COLO829 (cell line): Measurements from ENCODE around the gene MYOF.
"Not testable (repeated sequence)": the region's sequence is repeated elsewhere in the genome, so short reads cannot be mapped to it uniquely, and the experiment has no call there.

Experiments
- DNase-seq: peaks from one replicate; pipeline ENCODE4 v3.0.0; 2012; ENCODE audit warnings: low spot score

The MYOF gene

DNA sequence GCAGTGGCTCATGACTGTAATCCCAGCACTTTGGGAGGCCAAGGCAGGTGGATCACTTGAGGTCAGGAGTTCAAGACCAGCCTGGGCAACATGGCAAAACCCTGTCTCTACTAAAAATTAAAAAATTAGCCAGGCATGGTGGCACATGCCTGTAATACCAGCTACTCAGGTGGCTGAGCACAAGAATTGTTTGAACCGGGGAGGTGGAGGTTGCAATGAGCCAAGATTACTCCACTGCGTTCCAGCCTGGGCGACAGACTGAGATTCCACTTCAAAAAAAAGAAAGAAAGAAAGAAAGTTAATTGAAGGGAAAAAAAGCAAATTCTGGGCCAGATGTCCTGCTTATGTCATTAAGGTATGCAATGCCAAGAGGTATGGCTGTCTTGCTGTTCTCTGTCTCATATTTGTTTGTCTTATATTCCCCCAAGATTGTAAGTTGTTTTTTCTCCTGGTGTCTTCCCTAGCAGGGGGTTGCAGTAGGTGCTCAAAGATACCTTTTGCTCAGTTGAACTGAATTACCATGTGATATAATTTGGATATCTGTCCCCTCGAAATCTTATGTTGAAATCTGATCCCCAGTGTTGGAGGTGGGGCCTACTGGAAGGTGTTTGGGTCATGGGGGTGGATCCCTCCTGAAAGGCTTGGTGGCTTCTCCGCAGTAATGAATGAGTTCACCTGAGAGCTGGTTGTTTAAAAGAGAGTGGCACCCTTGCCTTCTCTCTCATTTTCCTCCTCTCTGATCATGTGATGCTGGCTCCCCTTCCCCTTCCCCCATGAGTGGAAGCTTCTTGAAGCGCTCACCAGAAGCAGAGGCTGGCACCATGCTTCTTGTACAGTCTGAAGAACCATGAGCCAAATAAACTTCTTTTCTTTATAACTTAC, 60.9 kb downstream of the MYOF start:
- DNase-seq: no peak

DNA sequence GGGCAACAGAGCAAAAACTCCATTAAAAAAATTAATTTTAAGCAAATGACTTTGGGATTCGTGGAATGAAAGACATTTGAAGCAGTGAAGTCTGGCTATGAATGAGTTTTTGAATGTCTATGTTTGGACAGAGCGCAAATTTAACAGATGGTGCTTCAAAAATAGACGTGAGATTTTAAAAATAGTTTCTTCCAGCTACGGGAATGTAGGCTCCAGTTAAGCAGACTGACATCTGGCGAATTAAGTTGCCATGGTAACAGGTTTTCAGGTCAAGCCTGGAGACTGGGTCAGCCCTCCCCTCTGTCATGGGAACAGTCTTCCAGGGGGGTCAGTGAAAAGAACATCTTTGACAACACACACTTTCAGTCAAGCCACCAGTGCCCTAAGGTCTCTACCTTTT, 62.0 kb downstream of the MYOF start:
- DNase-seq: no peak

DNA sequence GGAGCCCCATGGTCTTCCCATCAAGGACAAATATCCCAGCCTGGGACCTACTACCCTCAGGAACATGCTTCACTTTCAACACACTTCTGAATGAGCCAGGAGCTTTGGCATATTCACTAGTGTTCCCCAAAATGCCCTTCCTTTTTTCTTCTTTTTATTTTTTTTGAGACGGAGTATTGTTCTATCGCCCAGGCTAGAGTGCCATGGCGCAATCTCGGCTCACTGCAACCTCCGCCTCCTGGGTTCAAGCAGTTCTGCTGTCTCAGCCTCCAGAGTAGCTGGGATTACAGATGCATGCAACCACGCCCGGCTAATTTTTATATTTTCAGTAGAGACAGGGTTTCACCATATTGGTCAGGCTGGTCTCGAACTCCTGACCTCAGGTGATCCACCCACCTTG, 63.1 kb downstream of the MYOF start:
- DNase-seq: not testable (repeated sequence)

DNA sequence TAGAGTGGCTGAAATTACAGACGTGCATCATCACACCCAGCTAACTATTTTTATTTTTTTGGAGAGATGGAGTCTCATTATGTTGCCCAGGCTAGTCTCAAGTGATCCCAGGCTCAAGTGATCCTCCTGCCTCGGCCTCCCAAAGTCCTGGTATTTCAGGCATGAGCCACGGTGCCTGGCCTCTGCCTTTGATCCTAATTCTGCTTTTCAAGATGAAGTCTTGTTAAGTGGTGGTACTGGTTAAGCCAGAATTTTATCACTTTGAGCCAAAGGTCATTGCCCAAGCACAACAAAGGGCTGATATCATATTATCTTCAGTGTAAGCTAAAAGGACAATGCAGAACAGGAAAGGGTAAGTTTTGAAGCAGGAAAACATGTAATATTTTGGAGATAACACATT, 64.2 kb downstream of the MYOF start:
- DNase-seq: no peak

DNA sequence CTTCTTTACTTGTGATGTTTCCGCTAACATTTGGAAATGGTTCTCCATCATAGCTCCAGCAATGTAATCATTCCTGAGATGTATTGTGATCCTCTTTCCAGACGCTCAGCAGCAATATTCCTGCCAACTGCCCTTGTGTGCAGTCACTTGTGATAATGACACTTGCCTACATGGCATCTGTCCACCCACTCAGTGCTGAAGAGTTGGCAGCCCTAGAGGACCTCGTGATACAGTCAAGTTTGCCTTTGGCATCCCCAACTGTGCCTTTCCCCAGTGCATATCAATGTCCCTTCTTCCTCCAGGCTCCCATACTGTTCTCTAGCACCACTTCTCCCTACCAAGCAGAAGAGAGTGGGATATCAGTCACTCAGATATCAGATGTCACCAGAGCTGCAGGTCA, 64.9 kb downstream of the MYOF start:
- no peak for DNase-seq

DNA sequence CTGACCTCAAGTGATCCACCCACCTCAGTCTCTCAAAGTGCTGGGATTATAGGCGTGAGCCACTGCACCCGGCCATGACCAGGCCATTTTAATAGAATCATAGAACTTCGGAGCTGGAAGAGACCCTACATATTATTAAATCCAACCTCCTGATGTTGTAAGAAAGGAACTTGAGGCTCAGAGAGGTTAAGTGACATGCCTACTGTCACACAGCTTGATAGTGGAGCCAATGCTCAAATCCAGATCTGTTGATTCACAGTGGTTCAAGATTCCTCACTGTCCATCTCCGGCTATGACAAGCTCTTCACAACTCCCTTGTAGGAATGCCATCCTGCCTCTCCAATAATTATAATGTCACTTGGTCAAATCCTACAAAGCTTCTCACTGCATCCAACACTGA, 65.3 kb downstream of the MYOF start:
- no peak for DNase-seq

DNA sequence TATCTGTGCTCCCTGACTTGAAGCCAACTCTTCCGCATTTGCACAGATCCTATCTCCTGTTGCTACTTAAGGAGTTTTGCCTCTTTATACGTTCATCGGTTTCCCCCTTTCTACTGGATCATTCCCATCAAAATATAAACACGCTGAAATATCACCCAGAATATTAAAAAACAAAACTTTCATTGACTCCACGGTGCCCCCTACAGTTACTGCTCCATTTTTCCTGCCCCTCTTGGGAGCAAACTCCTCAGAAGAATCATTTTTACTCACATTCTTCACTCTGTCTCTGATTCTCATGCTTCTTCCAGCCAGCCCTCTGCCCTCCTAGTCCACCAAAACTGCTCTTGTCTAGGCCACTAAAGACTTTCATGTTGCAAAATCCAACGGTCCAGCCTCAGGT, 66.4 kb downstream of the MYOF start:
- no peak for DNase-seq

DNA sequence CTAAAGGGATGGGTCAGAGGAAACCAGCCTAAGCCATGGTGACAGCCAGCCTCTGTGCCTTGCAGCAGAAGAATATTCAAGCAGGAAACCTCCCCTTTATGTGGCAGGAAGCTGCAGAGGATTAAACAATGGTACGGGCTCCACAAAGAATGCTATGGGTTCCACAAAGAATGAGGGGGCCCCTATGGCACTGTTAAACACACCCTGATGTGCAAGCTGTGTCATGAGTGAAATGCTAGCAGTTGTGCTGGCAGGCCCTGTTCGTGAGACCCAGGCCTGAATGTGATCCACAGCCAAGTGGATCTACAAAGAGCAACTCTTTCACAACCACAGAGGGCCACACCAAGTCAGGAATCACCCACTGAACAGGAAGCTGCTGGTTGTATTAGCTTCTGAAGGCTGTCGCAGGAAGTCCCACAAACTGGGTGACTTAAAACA, 68.9 kb downstream of the MYOF start:
- DNase-seq: no peak

DNA sequence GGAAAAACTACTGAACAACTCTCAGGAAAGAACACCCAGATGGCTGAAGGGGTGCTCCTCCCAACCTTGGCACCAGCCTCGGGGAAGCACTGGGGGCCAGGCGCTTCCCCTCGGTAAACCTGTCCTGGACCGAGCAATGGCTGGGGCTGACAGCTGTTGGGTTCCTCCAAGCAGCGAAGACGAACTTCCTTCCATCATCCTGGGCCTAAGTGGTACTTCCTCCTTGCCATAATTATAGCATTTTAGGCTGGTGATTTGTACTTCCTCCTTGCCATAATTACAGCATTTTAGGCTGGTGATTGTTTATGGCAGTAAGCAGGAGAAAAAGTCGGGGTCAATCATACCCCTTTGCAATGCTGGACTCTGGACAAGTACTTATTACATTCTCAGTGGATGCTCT, 69.3 kb downstream of the MYOF start:
- no peak for DNase-seq

DNA sequence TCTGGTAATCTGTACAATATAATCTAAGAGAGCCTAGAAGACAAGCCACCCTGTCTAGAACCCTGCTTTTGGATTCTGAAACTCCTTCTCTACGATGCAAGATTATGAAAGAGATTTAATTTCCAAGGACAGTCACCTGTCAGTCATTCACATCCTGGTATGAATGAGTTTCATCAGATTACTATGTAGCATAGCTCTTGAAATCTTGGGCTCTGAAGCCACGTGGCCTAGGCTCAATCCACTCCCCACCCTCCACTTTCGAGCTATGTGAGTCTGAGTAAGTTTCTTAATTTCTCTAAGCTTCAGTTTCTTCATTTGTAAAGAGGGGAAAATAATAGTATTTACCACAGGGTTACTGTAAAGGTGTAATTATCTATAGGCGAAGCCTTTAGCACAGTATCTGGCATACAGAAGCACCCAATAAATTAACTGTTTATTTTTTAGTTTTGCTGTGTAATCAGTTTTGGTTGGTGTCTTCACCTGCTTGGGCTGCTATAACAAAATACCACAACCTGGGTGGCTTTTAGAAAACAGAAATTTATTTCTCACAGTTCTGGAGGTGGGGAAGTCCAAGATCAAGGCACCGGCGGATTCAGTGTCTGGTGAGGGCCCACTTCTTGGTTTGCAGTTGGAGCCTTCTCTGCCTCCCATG, 71.3 kb downstream of the MYOF start:
- no peak for DNase-seq

DNA sequence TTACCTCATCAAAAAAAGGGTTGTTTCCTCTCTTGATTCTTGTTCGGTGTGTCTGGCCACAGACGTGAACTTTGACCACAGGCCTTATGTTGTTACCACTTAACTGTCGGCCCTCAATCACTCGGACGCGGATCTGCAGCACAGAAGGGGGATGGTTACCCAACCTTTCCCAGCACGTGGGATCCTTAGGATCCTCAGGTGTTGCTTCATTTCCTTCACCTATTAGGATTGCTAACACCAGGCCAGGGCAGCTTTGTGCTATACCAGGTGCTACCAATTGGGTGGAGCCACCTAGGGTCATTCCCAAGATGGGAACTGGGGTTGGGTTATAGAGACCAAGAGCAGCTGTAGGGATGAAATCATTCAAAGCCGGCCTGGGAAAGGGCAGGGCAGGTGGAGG, 73.4 kb downstream of the MYOF start:
- DNase-seq: no peak

DNA sequence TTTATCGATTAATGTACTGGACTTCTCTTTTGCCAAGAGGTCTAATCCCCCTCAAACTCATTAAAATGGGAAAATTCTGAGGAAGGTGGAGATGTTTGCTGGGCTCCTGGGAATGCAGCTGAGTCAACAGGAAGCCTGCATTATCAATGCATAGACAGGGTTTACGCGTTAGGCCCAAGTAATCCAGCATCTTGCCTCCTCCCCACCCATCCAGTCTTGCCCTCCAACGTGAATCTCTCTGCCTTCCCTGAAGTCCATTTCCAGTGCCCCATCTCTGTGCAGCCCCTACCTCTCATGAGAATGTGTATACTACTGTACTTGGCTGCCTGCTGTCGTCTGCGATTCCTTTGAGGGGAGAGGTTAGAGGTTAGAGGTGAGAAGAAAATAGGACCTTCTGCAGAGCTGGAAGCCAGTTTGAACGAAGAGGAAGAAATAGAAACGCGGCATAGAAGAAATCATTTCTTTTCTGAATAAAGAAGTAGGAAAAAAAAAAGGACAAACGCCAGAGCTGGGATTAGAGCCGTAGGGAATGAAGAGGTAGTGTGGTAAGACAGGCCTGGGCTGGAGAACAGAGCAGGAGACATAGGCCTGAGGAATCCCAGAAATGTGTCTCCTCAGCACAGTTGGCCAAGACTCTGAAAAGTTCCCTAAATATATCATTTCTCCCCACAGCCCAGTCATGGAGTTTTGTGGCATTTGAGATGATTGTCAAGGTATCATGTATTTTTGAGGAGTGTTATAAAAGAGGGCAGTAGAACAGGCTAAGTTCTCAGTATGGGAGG, 75.6 kb downstream of the MYOF start:
- DNase-seq: no peak

DNA sequence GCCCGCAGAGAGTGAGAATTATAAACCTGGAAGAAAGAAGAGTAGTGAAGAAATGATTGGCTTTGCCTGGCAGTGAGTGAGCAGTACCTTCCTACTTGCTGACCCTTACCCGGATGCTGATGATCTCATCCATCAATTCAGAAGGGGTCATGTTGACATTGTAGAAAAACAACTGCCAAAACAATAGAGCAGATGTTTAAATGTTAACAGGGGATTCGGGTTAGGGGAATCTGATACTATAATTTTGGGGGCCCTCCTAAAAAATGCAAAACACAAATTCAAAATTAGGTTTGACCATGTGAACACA, 78.1 kb downstream of the MYOF start:
- no peak for DNase-seq

DNA sequence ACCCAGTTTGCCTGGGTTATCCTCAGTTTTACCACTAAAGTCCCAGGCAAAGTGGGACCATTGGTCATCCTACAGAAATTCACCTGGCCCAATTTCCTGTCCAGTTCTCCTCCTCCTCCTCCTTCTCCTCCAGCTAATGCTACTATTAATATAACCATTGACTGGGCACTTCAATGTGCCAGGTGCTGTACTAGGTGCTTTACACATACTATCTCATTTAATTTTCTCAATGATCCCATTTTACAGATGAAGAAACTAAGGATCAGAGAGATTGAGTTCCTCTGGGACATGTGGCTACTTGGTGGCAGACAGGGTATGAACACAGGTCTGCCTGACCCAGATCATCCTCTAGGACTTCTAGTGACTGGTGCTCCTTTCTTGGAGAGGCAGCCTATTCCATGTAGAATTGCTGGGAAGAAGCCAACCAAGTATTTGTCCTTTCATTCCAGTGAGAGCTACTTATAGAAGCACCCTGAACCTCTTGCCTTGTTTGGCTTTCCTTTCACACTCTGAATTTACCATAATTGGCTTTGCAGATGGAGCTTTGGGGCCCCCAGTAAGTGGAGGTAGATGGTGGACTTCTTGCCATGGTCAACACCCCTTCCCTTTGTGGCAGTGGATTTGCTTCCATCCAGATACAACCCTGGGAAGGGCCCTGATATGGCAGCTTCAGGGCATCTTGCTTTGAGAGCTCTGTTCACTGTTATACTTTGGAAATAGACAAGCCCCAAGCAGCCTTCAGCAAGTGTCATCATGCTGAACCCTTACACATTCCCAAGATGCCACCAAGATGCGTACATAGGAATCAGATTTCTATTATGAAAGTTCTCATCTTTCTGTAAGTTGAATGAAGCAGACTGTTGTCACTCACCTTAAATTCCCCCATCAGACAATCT, 78.7 kb downstream of the MYOF start:
- DNase-seq: no peak

DNA sequence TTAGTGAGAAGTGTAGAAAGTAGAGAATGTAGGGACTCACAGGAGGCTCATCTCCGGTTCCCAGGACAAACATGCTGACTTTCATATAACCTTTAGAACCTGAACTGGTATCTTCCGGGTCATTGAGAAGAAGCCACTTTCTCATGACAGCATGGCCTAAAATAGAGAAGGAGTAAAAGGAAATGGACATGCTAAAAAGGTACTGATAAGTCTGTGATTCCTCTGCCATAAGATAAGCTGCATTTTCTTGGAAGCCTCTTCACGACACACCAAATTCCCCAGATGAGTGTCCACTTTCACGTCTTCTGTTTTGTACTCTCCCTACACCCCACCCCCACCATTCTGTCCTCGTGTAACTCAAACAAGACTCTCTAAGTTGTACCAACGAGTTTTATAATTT, 79.9 kb downstream of the MYOF start:
- no peak for DNase-seq

DNA sequence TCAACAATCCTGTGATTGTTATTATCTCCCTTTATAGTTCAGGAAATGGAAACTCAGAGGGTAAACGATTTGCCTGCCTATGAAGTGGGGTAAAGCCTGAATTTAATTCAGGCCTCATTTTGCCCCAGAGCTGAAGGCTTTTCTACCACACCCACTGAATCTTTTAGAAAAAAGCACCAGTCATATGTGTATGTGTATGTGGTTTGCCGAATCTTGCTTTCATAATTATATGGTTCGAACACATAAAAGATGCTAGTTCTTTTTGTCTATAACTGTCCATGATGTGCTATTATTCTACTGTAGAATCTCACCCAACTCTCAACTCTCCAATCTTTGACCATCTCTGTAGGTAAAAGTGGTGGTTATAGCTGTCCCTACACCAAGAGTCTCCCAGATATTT, 83.6 kb downstream of the MYOF start:
- DNase-seq: no peak

DNA sequence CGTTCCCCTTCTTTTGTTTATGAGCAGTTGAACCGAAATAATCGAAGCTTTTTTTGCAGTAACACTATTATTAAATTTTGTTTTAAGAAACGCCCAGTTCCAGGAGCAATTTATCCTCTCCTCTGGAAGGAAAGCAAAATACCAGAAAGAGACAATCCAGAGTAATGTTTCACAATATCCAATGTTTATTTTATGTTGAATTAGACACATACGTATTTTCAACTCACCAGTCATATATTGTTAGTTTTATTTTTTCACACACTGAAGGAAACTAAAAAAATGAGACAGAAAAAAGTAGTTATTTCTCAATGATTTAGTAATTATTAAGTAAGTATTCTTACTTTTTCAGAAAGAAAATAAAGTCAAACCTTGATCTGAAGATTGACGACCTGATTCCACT, 85.1 kb downstream of the MYOF start:
- no peak for DNase-seq

DNA sequence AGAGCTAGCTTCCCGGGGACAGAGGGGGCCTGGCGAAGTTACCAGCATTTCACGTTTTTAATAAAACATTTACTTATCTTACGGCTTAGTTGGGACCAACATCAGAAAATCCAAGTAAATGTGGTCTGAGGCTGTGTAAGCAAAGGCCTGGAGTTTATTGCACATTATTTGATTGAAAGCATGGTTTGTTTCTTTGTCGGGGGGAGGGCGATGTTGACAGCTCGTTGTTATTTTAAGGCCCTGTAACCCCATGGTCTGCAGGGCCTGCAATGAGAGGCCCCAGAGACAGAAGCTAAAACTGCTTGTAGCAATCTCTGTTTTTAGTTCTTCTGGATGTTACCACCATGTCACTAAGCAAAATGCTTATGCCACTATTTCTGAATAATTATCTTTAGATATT, 88.9 kb downstream of the MYOF start:
- DNase-seq: no peak

DNA sequence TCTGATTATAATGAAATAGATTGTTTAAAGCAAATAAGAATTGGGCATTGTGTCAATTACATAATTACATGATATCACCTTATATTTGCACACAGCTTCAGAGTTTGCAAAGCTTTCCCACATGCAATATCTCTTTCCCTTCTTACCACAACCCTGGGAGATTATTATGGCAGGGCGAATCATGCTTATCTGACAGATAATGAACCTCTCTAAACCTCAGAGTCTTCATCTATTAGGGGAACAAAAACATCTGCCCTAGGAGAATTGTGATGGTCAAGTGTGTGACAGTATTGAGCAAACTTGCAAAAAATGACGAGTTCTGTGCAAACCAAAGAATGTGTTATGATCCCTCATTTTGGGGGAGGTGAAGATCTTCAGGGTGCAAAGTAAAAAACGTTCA, 90.0 kb downstream of the MYOF start:
- no peak for DNase-seq

DNA sequence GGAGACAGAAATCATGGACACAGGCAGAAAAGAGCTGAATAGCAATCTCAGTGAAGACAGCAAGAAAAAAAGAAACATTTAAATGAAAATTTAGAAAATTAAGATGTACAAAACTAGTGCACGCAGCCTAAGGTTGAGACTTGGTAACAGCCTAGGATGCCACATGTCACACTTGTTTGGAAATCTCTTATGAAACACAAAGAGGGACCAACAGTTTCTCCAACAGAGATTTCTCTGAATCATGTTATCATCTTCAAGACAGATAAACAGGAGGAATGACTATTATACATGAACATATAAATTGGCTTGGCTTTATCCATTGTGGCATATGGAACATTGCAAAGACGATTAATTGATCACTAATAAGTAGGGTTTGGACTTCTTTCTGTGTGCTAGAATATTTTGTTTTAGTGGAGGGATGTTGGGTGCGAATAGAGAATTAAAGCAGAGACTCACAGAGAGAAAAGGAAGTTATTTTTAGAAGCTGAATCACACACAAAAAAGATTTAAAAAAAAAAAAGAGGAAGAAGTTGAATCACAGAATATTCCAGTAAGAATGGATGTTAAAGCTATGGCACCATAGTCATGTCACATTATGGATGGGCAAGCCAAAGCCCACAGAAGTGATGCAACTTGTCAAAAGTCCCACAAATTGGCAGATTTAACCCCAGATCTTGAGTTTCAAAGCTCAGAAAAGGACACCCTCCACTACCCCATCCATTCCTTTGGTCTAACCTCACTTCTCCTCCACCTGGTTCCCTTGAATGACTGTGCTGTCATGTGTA, 91.6 kb downstream of the MYOF start:
- no peak for DNase-seq

DNA sequence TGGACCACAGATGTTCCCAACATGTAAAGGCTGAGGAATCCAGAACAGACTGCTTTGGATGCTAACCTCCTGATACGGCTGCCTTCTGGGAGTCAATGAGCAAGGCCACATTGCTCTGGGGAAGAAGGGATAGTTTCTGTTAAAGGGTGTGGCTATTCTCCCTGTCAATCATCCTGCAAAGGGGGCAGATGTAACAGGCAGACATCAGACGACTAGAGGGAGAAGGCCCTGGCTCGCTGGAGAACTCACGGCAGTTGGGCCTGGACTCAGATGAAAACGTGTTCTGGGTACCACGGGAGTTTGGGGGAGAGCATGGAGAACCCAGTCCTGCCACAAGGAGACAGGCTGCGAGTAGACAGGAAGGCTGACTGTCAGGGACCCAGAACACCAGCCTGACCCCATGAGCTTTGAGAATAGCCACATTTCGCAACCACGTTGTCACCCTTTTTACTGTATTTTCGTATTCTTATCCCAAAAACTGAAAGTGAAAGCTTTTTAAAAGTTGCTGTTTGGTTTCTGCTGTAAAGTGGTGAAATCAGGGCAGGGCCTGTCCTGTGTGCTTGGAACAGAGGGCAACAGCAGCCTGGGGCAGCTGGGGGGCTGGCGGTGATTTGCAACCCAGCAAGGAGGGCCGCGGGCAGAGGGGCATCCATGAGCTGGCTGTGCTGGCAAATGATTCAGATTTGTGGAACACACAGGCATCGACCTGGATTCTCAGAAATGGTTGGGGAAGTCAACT, 95.3 kb downstream of the MYOF start:
- DNase-seq: no peak
